Hypothalamus (tissue), 51 donors: ENCODE results near the gene FAM217A.
A peak's percentile ranks its signal among the peaks of the same experiment; 100 is the strongest.

Experiments
- DNase-seq, 51 donors: peaks; one replicate each; lab custom pipeline; 2025; lab: John Stamatoyannopoulos, UW

The FAM217A gene

GRCh38 chr6:4023240-4023639 is 55.7 kb downstream of the FAM217A start:
- DNase-seq: no peak

GRCh38 chr6:4021854-4022695 is 56.9 kb downstream of the FAM217A start:
- DNase-seq: peak in 5 of 51 donors; percentile 34 to 63 (median 44)

- peak; percentile 45 to 98 (median 92) for DNase-seq
Observed at GRCh38 chr6:4021133-4021853, 57.6 kb downstream of the FAM217A start.

GRCh38 chr6:4020822-4021132 is 58.2 kb downstream of the FAM217A start:
- no peak for DNase-seq

- no peak for DNase-seq
Observed at GRCh38 chr6:4018924-4019236, 60.1 kb downstream of the FAM217A start.
